ENCODE data around the gene APLP1. TPM values are rescaled to one million over a fixed set of nuclear protein-coding genes. Genes with fewer than 3 reads are reported as not detected.
"Not testable (repeated sequence)": the region's sequence is repeated elsewhere in the genome, so short reads cannot be mapped to it uniquely, and the experiment has no call there.

Gene APLP1
- total RNA-seq, 1 donor from 2014 or later = 3.0 TPM

- DNase-seq = no peak
These were observed 16.2 kb upstream of the APLP1 start, which contains the start of gene NPHS1 for GRCh38 chr19:35852029-35852780. Gene NPHS1 (minus strand): TSS chr19:35852504. CDS start chr19:35851837, 667 bp downstream.

GRCh38 chr19:35853038-35853756 lies 15.2 kb upstream of the APLP1 start:
- DNase-seq = no peak

- no peak for DNase-seq
These were observed 11.7 kb upstream of the APLP1 start, which contains the start of gene KIRREL2 for GRCh38 chr19:35856546-35857149. Gene KIRREL2 (plus strand): TSS chr19:35856911. CDS start chr19:35857120, 209 bp downstream.

- DNase-seq = no peak
These were observed 10.1 kb upstream of the APLP1 start for GRCh38 chr19:35858311-35858710.

- no peak for DNase-seq
These were observed 9.0 kb upstream of the APLP1 start for GRCh38 chr19:35859414-35859813.

GRCh38 chr19:35860436-35860817 lies 7.9 kb upstream of the APLP1 start:
- DNase-seq = no peak

GRCh38 chr19:35860818-35861639 lies 7.3 kb upstream of the APLP1 start:
- no peak for DNase-seq

GRCh38 chr19:35861640-35862160 lies 6.7 kb upstream of the APLP1 start:
- DNase-seq = no peak

- DNase-seq = no peak
These were observed 5.8 kb upstream of the APLP1 start for GRCh38 chr19:35862528-35862927.

GRCh38 chr19:35863018-35863417 lies 5.4 kb upstream of the APLP1 start:
- no peak for DNase-seq

GRCh38 chr19:35868823-35869326 lies 501 bp downstream of the APLP1 start:
- DNase-seq = no peak

GRCh38 chr19:35869327-35870123 lies 1.2 kb downstream of the APLP1 start:
- DNase-seq = no peak

GRCh38 chr19:35870124-35870736 lies 1.9 kb downstream of the APLP1 start:
- not testable (repeated sequence) for DNase-seq

GRCh38 chr19:35870798-35871197 lies 2.4 kb downstream of the APLP1 start:
- no peak for DNase-seq

GRCh38 chr19:35871611-35872010 lies 3.2 kb downstream of the APLP1 start:
- no peak for DNase-seq

- no peak for DNase-seq
These were observed 3.8 kb downstream of the APLP1 start for GRCh38 chr19:35872180-35872579.

GRCh38 chr19:35874392-35874930 lies 6.1 kb downstream of the APLP1 start:
- no peak for DNase-seq

GRCh38 chr19:35879068-35879467 lies 10.7 kb downstream of the APLP1 start:
- no peak for DNase-seq

GRCh38 chr19:35879770-35880317 lies 11.5 kb downstream of the APLP1 start:
- peak; percentile 48 for DNase-seq

Measured in skin of body (tissue), 2 donors.